Measurements from ENCODE around the gene PNKD.

GRCh38 chr2:218307415-218308090 lies 37.2 kb downstream of the PNKD start:
- TF ChIP-seq CTCF (conservative IDR thresholded peaks at IDR 0.05), result no peak
- TF ChIP-seq ZFX (IDR thresholded peaks at IDR 0.05), result no peak

All from C4-2B (cell line).